Effector memory CD8-positive, alpha-beta T cell (primary cell): ENCODE data around the gene CACNA1D.

Source experiments
- ATAC-seq: fragments of 150-1000 bp; cut with Tn5 transposase; replicated peaks from 2 replicates; pipeline ENCODE4 v1.10.0; 2021; ENCODE audit warnings: mild to moderate bottlenecking, moderate library complexity
- DNase-seq, 3 experiments: peaks; one replicate each; pipeline ENCODE4 v3.0.0; 2021
- H3K27ac Mint-ChIP-seq, 2 donors: one replicate each; pipeline ENCODE4 v1.8.0; 2022; ENCODE audit warnings: mild to moderate bottlenecking in 2 of 2, mixed read lengths in 2 of 2, moderate library complexity in 2 of 2
- H3K27me3 Mint-ChIP-seq, 2 donors: one replicate each; pipeline ENCODE4 v1.8.0; 2022; ENCODE audit warnings: mixed read lengths in 2 of 2
- H3K36me3 Mint-ChIP-seq: one replicate; pipeline ENCODE4 v1.8.0; 2022; ENCODE audit warnings: mild to moderate bottlenecking, moderate library complexity, mixed read lengths; ENCODE audit not compliant: insufficient read depth
- H3K4me1 Mint-ChIP-seq, 2 donors: one replicate each; pipeline ENCODE4 v1.8.0; 2022; ENCODE audit warnings: low read depth in 2 of 2, mixed read lengths in 2 of 2
- H3K4me3 Mint-ChIP-seq, 2 donors: one replicate each; pipeline ENCODE4 v1.8.0; 2022; ENCODE audit warnings: mild to moderate bottlenecking in 2 of 2, mixed read lengths in 2 of 2, moderate library complexity in 2 of 2
- H3K9me3 Mint-ChIP-seq, 2 donors: one replicate each; pipeline ENCODE4 v1.8.0; 2022; ENCODE audit warnings: mixed read lengths in 2 of 2

CACNA1D gene

DNA sequence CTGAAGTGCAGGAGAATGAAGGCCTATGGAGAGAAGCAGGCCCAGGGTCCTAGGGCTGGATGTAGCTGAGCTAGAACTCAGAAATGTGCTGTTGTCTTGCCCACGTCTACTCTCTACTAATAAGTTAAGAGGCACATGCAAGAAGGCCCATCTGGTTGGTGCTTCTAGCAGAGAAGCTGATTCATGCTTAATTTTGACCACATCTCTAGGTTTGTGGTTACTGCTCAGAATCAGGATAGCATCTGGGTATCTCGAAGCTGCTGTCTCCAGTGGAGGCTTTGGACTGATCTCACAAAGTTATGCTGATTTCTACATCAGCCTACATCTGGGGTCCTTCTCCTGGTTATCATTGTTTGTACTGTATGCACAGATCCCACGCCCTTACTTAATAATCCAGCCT is 87.3 kb downstream of the CACNA1D start:
- Mint-ChIP-seq H3K4me1 (peaks cover 0 to 12% of the 10 kb centered on the region in 2 donors), H3K27me3 (peaks cover 8 to 22% of the 10 kb centered on the region in 2 donors), H3K9me3 (no peaks in the 10 kb centered on the region), H3K4me3 (no peak overlapping the region), H3K27ac (peak overlapping the region in 1 of 2 donors; percentile 5), H3K36me3 (no peaks in the 10 kb centered on the region)
- no peak for DNase-seq
- peak; percentile 58 for ATAC-seq

DNA sequence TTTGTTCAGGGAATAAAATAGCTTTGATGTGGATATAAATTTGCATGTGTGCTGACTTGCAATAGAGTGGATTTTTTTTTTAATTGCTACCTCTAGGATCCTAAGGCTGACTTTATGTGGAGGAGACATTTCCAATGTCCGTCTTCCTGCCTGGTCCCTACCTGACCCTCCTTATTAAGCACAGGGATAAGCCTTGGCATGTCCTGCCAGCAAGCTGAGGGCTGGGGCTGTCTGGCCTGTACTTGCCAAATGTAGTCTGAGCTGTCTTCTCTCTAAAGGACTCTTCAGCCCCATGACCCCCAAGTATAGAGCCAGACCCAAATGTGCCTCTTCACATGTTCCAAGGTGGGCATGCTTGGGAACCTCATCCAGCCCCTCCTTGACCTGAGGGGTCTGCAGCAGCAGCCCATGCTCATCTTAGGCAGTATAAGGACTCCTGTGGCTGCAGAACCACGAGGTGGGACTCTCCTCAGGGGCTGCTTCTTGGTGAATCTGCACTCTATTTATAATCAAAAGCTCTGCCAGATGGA is 88.8 kb downstream of the CACNA1D start:
- Mint-ChIP-seq H3K27ac (no peak overlapping the region), H3K4me3 (no peak overlapping the region), H3K36me3 (no peaks in the 10 kb centered on the region), H3K27me3 (peaks cover 0 to 7% of the 10 kb centered on the region in 2 donors), H3K9me3 (no peaks in the 10 kb centered on the region), H3K4me1 (peaks cover 0 to 12% of the 10 kb centered on the region in 2 donors)
- ATAC-seq, result no peak
- no peak for DNase-seq

DNA sequence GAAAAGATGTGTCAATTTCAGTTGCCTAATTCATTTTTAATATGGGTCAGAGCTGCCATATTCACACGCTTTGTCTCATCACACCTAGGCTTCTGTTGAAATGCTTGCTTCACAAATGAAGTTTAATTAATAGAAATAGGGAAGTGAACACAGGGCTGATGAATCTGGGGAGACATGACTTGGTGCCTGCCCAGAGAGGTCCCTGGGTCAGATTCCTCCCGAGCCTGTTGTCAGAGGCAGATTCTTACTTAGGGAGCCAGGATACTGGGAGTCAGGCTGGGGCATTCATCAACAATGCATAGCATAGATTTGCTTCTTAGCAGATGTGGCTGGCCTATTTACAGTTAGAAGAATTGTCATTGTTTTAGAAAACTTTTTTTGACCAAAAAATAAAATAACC is 90.6 kb downstream of the CACNA1D start:
- Mint-ChIP-seq H3K27me3 (peaks cover 4% of the 10 kb centered on the region in 2 donors), H3K9me3 (no peaks in the 10 kb centered on the region), H3K36me3 (no peaks in the 10 kb centered on the region), H3K4me3 (no peak overlapping the region), H3K27ac (no peak overlapping the region), H3K4me1 (peaks cover 0 to 11% of the 10 kb centered on the region in 2 donors)
- ATAC-seq (peak; percentile 7), DNase-seq (no peak)

GRCh38 chr3:53585627-53586026 is 91.2 kb downstream of the CACNA1D start:
- no peak overlapping the region for H3K4me3 Mint-ChIP-seq
- H3K27ac Mint-ChIP-seq, result peak overlapping the region in 1 of 2 donors; percentile 36
- DNase-seq, result no peak
- peaks cover 4 to 9% of the 10 kb centered on the region in 2 donors for H3K27me3 Mint-ChIP-seq
- H3K36me3 Mint-ChIP-seq, result no peaks in the 10 kb centered on the region
- peaks cover 0 to 10% of the 10 kb centered on the region in 2 donors for H3K4me1 Mint-ChIP-seq
- no peaks in the 10 kb centered on the region for H3K9me3 Mint-ChIP-seq
- peak; percentile 40 for ATAC-seq

DNA sequence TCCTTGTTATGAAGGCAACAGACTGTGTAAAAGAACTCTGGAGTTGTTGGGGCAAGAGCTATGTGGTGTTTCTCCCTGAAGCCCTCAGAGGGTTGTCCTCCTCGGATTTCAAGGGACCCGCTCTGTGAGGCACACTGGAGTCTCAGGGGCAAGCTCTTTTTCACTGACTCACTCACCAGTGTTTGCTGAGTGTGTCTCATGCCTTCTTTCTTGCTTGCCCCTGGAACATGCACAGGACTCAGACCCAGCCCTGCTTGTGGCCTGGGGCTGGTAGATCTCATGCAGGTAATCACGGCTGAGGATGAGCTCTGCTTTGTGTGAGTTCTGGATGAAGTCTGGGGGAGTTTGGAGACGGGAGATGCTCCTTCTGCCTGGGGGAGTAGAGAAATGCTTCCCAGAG is 93.7 kb downstream of the CACNA1D start:
- peaks cover 10 to 12% of the 10 kb centered on the region in 2 donors for H3K27me3 Mint-ChIP-seq

DNA sequence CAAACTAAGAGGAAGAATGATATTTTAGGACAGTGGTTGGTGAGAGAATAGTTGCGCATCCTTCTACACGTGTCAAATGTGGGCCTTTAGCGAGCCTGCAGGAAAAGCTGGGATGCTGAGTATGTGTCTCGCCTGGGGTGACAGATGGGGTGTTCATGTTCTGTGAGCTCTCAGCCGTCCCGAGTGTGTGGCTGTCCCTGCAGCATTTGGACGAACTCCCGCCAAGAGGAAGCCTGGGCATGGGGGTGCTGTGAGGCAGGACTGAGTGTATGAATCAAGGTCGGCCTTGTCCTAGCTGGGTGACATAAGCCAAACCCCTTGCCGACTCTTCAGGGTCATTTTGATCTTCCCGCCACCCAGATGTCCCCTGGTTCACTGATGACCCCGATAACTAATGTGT is 94.8 kb downstream of the CACNA1D start:
- no peak overlapping the region for H3K27ac Mint-ChIP-seq
- H3K36me3 Mint-ChIP-seq, result no peaks in the 10 kb centered on the region
- DNase-seq (no peak), ATAC-seq (no peak)
- H3K9me3 Mint-ChIP-seq, result no peaks in the 10 kb centered on the region
- no peak overlapping the region for H3K4me3 Mint-ChIP-seq
- H3K27me3 Mint-ChIP-seq, result peaks cover 18 to 21% of the 10 kb centered on the region in 2 donors
- peaks cover 0 to 3% of the 10 kb centered on the region in 2 donors for H3K4me1 Mint-ChIP-seq

More for the DNA sequence above, 93.7 kb downstream of the CACNA1D start:
- Mint-ChIP-seq H3K27ac (no peak overlapping the region), H3K4me3 (no peak overlapping the region), H3K36me3 (no peaks in the 10 kb centered on the region), H3K4me1 (peaks cover 0 to 3% of the 10 kb centered on the region in 2 donors), H3K9me3 (no peaks in the 10 kb centered on the region)
- ATAC-seq, result no peak
- DNase-seq, result no peak

DNA sequence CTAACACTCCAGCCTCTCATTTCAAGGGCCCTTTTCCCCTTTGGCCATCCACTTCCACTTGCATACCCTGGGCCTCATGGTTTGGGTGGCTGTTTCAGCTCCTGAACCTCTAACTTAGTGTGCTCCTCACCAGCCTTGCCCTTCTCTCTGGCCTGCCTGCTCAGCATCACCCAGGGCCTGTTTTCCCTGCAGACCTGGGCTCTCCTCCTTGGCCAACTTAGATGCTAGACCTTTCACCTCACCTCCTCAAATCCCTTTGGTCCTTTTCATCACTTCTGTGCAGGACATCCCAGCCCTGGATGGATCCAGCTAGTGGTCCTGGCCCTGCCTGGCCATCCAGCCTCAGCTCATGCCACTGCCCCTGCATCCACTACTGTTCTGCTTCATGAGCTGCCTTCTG is 95.4 kb downstream of the CACNA1D start:
- no peak overlapping the region for H3K27ac Mint-ChIP-seq
- no peak for ATAC-seq
- DNase-seq, result no peak
- H3K36me3 Mint-ChIP-seq, result no peaks in the 10 kb centered on the region
- peaks cover 18 to 27% of the 10 kb centered on the region in 2 donors for H3K27me3 Mint-ChIP-seq
- H3K4me3 Mint-ChIP-seq, result no peak overlapping the region
- H3K4me1 Mint-ChIP-seq, result peaks cover 0 to 3% of the 10 kb centered on the region in 2 donors
- H3K9me3 Mint-ChIP-seq, result no peaks in the 10 kb centered on the region

GRCh38 chr3:53590606-53591005 is 96.2 kb downstream of the CACNA1D start:
- no peak for DNase-seq
- Mint-ChIP-seq H3K27me3 (peaks cover 18 to 35% of the 10 kb centered on the region in 2 donors), H3K4me1 (peaks cover 0 to 1% of the 10 kb centered on the region in 2 donors), H3K36me3 (no peaks in the 10 kb centered on the region), H3K4me3 (no peak overlapping the region), H3K9me3 (no peaks in the 10 kb centered on the region), H3K27ac (no peak overlapping the region)
- no peak for ATAC-seq

DNA sequence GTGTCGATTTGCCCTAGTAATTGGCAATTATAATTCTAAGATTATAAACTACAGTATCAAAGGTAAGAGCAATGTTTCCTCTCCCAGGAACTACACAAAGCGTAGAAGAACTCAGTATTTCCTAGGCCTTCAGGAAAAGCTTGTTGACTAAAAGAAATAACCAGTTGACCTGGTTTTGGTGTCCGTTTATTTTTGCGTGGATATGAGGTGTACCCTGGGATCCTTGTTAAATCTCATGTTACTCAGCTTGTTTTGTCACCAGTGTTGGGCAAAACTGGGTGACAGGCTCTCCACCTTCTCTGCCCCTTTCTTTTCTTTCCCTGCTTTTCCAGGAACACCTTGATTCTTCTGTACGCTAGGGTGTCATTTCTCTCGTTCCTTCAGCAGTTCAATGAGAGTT is 97.2 kb downstream of the CACNA1D start:
- Mint-ChIP-seq H3K36me3 (no peaks in the 10 kb centered on the region), H3K4me3 (no peak overlapping the region), H3K27me3 (peaks cover 18 to 42% of the 10 kb centered on the region in 2 donors), H3K9me3 (no peaks in the 10 kb centered on the region), H3K27ac (no peak overlapping the region), H3K4me1 (no peaks in the 10 kb centered on the region)
- ATAC-seq, result no peak
- no peak for DNase-seq

DNA sequence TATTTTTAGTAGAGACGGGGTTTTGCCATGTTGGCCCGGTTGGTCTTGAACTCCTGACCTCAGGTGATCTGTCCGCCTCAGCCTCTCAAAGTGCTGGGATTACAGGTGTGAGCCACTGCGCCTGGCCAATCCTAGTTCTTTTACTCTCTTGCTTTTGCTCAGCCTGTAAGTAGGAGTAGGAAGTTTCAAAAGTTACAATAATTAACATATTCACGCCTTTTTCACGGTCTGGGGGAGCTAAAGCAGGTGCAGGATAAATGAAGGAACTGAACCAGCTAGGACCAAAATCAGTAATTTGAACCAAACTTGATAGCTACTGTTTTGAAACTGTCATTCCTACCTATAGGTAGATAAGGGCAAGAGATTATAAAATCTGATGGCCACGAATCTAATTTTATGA is 98.5 kb downstream of the CACNA1D start:
- H3K4me1 Mint-ChIP-seq, result no peaks in the 10 kb centered on the region
- no peak overlapping the region for H3K27ac Mint-ChIP-seq
- peaks cover 18 to 44% of the 10 kb centered on the region in 2 donors for H3K27me3 Mint-ChIP-seq
- no peaks in the 10 kb centered on the region for H3K9me3 Mint-ChIP-seq
- ATAC-seq, result no peak
- H3K4me3 Mint-ChIP-seq, result no peak overlapping the region
- no peak for DNase-seq
- no peaks in the 10 kb centered on the region for H3K36me3 Mint-ChIP-seq

DNA sequence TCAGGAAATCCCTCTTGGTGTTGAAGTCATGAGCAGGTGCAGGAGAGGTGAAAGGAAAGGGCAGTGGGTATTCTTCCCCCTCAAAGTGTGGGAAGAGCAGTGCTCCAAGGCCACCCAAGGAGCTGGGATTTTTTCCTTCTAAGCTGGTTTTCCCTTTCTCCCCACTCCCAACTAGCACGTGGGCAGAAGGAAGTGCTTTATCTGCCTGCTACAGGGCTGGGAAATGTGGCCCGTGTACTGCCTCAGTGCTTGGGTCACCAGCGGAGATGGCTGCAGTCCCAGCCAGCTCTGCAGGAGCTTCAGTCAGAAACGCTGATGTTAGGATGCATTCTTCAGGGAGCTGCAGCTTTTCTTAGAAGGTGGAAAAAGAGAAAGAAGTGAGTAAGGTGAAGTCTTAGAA is 99.2 kb downstream of the CACNA1D start:
- no peaks in the 10 kb centered on the region for H3K4me1 Mint-ChIP-seq
- no peak overlapping the region for H3K4me3 Mint-ChIP-seq
- no peaks in the 10 kb centered on the region for H3K9me3 Mint-ChIP-seq
- H3K27me3 Mint-ChIP-seq, result peaks cover 18 to 44% of the 10 kb centered on the region in 2 donors
- H3K27ac Mint-ChIP-seq, result no peak overlapping the region
- DNase-seq (no peak), ATAC-seq (no peak)
- H3K36me3 Mint-ChIP-seq, result no peaks in the 10 kb centered on the region

DNA sequence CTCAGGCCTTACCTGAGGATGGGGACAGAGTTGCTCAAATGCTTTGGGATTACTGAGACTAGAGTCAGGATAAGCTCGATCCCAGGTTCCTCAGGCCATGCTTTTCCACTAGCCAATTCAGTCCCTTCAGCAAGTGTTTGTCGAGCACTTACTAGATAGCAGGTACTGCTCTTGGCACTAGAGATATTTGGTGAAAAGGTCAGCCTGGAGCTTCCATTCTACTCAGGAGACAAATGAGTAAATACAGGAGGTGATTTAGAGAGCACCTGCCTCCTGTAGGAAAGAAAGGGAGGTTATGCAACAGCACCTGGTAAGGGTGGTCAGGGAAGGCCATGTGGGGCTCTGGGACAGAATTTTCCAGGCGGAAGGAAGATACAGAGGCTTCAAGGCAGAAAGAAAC is 99.9 kb downstream of the CACNA1D start:
- Mint-ChIP-seq H3K9me3 (no peaks in the 10 kb centered on the region), H3K27ac (no peak overlapping the region), H3K4me3 (no peak overlapping the region), H3K4me1 (no peaks in the 10 kb centered on the region), H3K36me3 (no peaks in the 10 kb centered on the region), H3K27me3 (peaks cover 14 to 44% of the 10 kb centered on the region in 2 donors)
- ATAC-seq (no peak), DNase-seq (no peak)

GRCh38 chr3:53595660-53596059 is 101.2 kb downstream of the CACNA1D start:
- Mint-ChIP-seq H3K9me3 (no peaks in the 10 kb centered on the region), H3K36me3 (no peaks in the 10 kb centered on the region), H3K27ac (no peak overlapping the region), H3K27me3 (peaks cover 14 to 34% of the 10 kb centered on the region in 2 donors), H3K4me3 (no peak overlapping the region), H3K4me1 (no peaks in the 10 kb centered on the region)
- ATAC-seq (no peak), DNase-seq (no peak)

DNA sequence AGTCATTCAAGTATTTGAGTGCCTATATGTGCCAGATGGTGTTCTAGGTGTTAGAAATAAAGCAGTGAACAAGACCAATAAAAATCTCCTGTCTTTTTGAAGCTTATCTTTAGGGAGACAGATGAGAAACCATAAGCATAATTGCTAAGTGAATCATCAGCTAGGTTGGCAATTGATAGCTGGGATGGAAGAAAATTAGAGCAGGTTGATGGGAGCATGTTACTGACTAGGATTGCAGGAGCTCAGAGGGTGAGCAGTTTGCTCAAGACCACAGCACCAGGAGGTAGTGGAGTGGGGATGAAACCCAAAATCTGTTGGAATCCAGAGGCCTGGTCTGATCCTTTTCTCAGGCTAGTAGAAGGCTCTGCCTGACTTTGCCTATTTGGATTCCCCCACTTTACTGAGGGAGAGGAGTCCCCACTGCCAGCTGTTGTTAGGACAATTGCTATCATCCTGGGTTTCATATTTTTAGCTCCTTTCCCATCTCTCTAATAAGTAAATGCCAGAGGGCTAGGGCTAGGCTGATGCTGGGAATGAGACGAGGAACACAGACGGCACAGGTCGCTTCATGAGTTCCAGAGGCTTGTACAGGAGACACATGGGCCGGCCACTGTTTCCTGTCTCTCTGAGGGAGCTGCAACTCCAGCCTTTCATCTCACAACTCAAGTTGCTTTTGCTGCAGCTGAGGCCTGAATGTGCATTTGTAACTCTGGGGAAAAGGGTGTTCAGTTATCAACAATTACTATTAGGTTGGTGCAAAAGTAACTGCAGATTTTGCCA is 102.9 kb downstream of the CACNA1D start:
- Mint-ChIP-seq H3K27me3 (peaks cover 8 to 34% of the 10 kb centered on the region in 2 donors), H3K4me1 (no peaks in the 10 kb centered on the region), H3K27ac (no peak overlapping the region), H3K4me3 (no peak overlapping the region), H3K9me3 (no peaks in the 10 kb centered on the region), H3K36me3 (no peaks in the 10 kb centered on the region)
- no peak for DNase-seq
- no peak for ATAC-seq
